ENCODE data around the gene PIP5KL1.

Gene PIP5KL1

GRCh38 chr9:127968042-127968441, 37.5 kb upstream of the PIP5KL1 start:
- DNase-seq (ENCODE audit: low spot score) = no peak

- no peak for DNase-seq (ENCODE audit: low spot score)
Measured at GRCh38 chr9:127967151-127967809, 36.7 kb upstream of the PIP5KL1 start.

GRCh38 chr9:127966416-127967150, 36.0 kb upstream of the PIP5KL1 start:
- no peak for DNase-seq (ENCODE audit: low spot score)

GRCh38 chr9:127965953-127966352, 35.4 kb upstream of the PIP5KL1 start:
- no peak for DNase-seq (ENCODE audit: low spot score)

GRCh38 chr9:127963359-127964064, 32.9 kb upstream of the PIP5KL1 start:
- no peak for DNase-seq (ENCODE audit: low spot score)

- DNase-seq (ENCODE audit: low spot score) = no peak
Measured at GRCh38 chr9:127963041-127963358, 32.4 kb upstream of the PIP5KL1 start.

GRCh38 chr9:127962278-127962677, 31.7 kb upstream of the PIP5KL1 start:
- no peak for DNase-seq (ENCODE audit: low spot score)

GRCh38 chr9:127961613-127962155, 31.1 kb upstream of the PIP5KL1 start:
- DNase-seq (ENCODE audit: low spot score) = no peak

GRCh38 chr9:127961155-127961490, 30.5 kb upstream of the PIP5KL1 start:
- no peak for DNase-seq (ENCODE audit: low spot score)

- DNase-seq (ENCODE audit: low spot score) = no peak
Measured at GRCh38 chr9:127960410-127961154, 30.0 kb upstream of the PIP5KL1 start.

- DNase-seq (ENCODE audit: low spot score) = no peak
Measured at GRCh38 chr9:127959841-127960409, 29.3 kb upstream of the PIP5KL1 start.

- DNase-seq (ENCODE audit: low spot score) = no peak
Measured at GRCh38 chr9:127959398-127959797, 28.8 kb upstream of the PIP5KL1 start.

GRCh38 chr9:127958728-127959127, 28.2 kb upstream of the PIP5KL1 start:
- DNase-seq (ENCODE audit: low spot score) = no peak

GRCh38 chr9:127955294-127956015, 24.9 kb upstream of the PIP5KL1 start:
- DNase-seq (ENCODE audit: low spot score) = peak; percentile 94

GRCh38 chr9:127954831-127955293, 24.3 kb upstream of the PIP5KL1 start:
- DNase-seq (ENCODE audit: low spot score) = no peak

GRCh38 chr9:127953768-127954505, 23.4 kb upstream of the PIP5KL1 start:
- DNase-seq (ENCODE audit: low spot score) = no peak

- DNase-seq (ENCODE audit: low spot score) = no peak
Measured at GRCh38 chr9:127953154-127953553, 22.6 kb upstream of the PIP5KL1 start.

- DNase-seq (ENCODE audit: low spot score) = peak; percentile 72
Measured at GRCh38 chr9:127950513-127951289, 20.1 kb upstream of the PIP5KL1 start.

- DNase-seq (ENCODE audit: low spot score) = no peak
Measured at GRCh38 chr9:127949827-127950512, 19.4 kb upstream of the PIP5KL1 start.
